CD14-positive monocyte (primary cell): ENCODE data around the gene POP4. TPM values are rescaled to one million over a fixed set of nuclear protein-coding genes. Genes with fewer than 3 reads are reported as not detected.

Experiments used
- DNase-seq, 3 donors: peaks; one replicate each; pipeline ENCODE4 v3.0.0-alpha.2; 2011 to 2022
- H2AFZ ChIP-seq: 2 replicates; pipeline ENCODE4 v1.6.0; 2012; ENCODE audit warnings: mild to moderate bottlenecking, low read depth, low read length, inconsistent platforms; ENCODE audit not compliant: insufficient read depth, poor library complexity, severe bottlenecking
- H3K27ac ChIP-seq, 2 donors: 1 replicate in 1 of 2; 2 replicates in 1 of 2; pipeline ENCODE4 v1.5.1; 2012 to 2013; ENCODE audit warnings: low read length in 2 of 2, control low read depth in 1 of 2, inconsistent platforms in 1 of 2, low read depth in 1 of 2, mild to moderate bottlenecking in 1 of 2
- H3K27me3 ChIP-seq, 2 donors: one replicate each; pipeline versions ENCODE4 v1.6.0 to v1.6.1; 2011 to 2013; ENCODE audit warnings: low read length in 2 of 2; ENCODE audit not compliant: control insufficient read depth in 2 of 2, insufficient read depth in 2 of 2
- H3K36me3 ChIP-seq, 2 donors: replicated peaks in 1 of 2; 1 replicate in 1 of 2; 2 replicates in 1 of 2; pipeline versions ENCODE4 v1.5.1 to v1.6.1; 2012 to 2013; ENCODE audit warnings: low read length in 2 of 2, control low read depth in 1 of 2, inconsistent platforms in 1 of 2, mild to moderate bottlenecking in 1 of 2; ENCODE audit not compliant: insufficient read depth in 2 of 2, control insufficient read depth in 1 of 2
- H3K4me1 ChIP-seq, 2 donors: 1 replicate in 1 of 2; 2 replicates in 1 of 2; pipeline versions ENCODE4 v1.5.1 to v1.6.1; 2012 to 2013; ENCODE audit warnings: low read length in 2 of 2, control low read depth in 1 of 2, inconsistent platforms in 1 of 2, mild to moderate bottlenecking in 1 of 2, moderate library complexity in 1 of 2; ENCODE audit not compliant: insufficient read depth in 2 of 2, control insufficient read depth in 1 of 2
- H3K4me2 ChIP-seq: replicated peaks from 2 replicates; pipeline ENCODE3; 2012; ENCODE audit warnings: low read length, moderate library complexity, mild to moderate bottlenecking; ENCODE audit not compliant: poor library complexity, severe bottlenecking; ENCODE audit errors: extremely low read depth
- H3K4me3 ChIP-seq, 3 experiments: fragments of 200-600 bp in 1 of 3; sonication (generic) in 1 of 3; replicated peaks in 1 of 3; 1 replicate in 2 of 3; 2 replicates in 1 of 3; pipeline ENCODE4 v1.5.1; 2011 to 2013; ENCODE audit warnings: low read length in 3 of 3, mild to moderate bottlenecking in 3 of 3, control low read depth in 2 of 3, low read depth in 2 of 3, inconsistent platforms in 1 of 3, moderate library complexity in 1 of 3
- H3K79me2 ChIP-seq: 2 replicates; pipeline ENCODE4 v1.6.0; 2012; ENCODE audit warnings: mild to moderate bottlenecking, control low read depth, inconsistent platforms, low read length, moderate library complexity; ENCODE audit not compliant: insufficient read depth
- H3K9ac ChIP-seq: 2 replicates; pipeline ENCODE4 v1.6.0; 2017; ENCODE audit warnings: low read length, mild to moderate bottlenecking; ENCODE audit not compliant: insufficient read depth, poor library complexity, severe bottlenecking
- H3K9me3 ChIP-seq, 2 donors: replicated peaks in 1 of 2; 1 replicate in 1 of 2; 2 replicates in 1 of 2; pipeline versions ENCODE4 v1.5.1 to v1.6.1; 2012 to 2013; ENCODE audit warnings: low read length in 2 of 2, control low read depth in 1 of 2; ENCODE audit not compliant: control insufficient read depth in 1 of 2, insufficient read depth in 1 of 2
- H4K20me1 ChIP-seq: 2 replicates; pipeline ENCODE4 v1.6.0; 2012; ENCODE audit warnings: mild to moderate bottlenecking, low read length, control low read depth, moderate library complexity; ENCODE audit not compliant: insufficient read depth
- H3K27ac Mint-ChIP-seq, 7 donors: one replicate each; pipeline ENCODE4 v1.8.0; 2020; ENCODE audit warnings: mild to moderate bottlenecking in 7 of 7, mixed read lengths in 7 of 7, moderate library complexity in 6 of 7, inconsistent platforms in 2 of 7
- H3K27me3 Mint-ChIP-seq, 3 donors: one replicate each; pipeline ENCODE4 v1.8.0; 2021 to 2022; ENCODE audit warnings: low read depth in 3 of 3, mild to moderate bottlenecking in 3 of 3, mixed read lengths in 3 of 3, moderate library complexity in 3 of 3, inconsistent platforms in 1 of 3
- H3K36me3 Mint-ChIP-seq, 2 donors: one replicate each; pipeline ENCODE4 v1.8.0; 2020; ENCODE audit warnings: mixed read lengths in 2 of 2, inconsistent platforms in 1 of 2, mild to moderate bottlenecking in 1 of 2
- H3K4me1 Mint-ChIP-seq: one replicate; pipeline ENCODE4 v1.8.0; 2020; ENCODE audit warnings: mild to moderate bottlenecking, mixed read lengths
- H3K4me3 Mint-ChIP-seq, 2 donors: one replicate each; pipeline ENCODE4 v1.8.0; 2020; ENCODE audit warnings: mild to moderate bottlenecking in 2 of 2, mixed read lengths in 2 of 2, moderate library complexity in 1 of 2
- H3K9me3 Mint-ChIP-seq, 7 donors: one replicate each; pipeline ENCODE4 v1.8.0; 2020 to 2022; ENCODE audit warnings: mixed read lengths in 7 of 7, mild to moderate bottlenecking in 6 of 7, moderate library complexity in 6 of 7, inconsistent platforms in 2 of 7
- CTCF ChIP-seq: fragments of 200-600 bp; IDR thresholded peaks from one replicate; pipeline ENCODE4 v1.8.0; 2022; ENCODE audit warnings: antibody characterized with exemption, mild to moderate bottlenecking
- WGBS: methylation state at CpG from one replicate; pipeline ENCODE4 v1.1.5; 2013; ENCODE audit warnings: missing lambda C conversion rate; ENCODE audit not compliant: insufficient coverage; 5-methylcytosine and 5-hydroxymethylcytosine counted together
- intact Hi-C, 2 donors: fragments of 100-400 bp; cut with micrococcal nuclease; formaldehyde crosslinking; loops; one replicate each; pipeline versions ENCODE4 v1.15.0 to v1.15.1; 2023
- polyA plus RNA-seq, 3 donors: library from polyadenylated mRNA; depleted of rRNA in 1 of 3; unstranded in 2 of 3; stranded (reverse) in 1 of 3; fragments of 300-500 nt in 2 of 3; fragments of >200 nt in 1 of 3; fragmentation: Illumina TruSeq in 2 of 3; gene quantifications; 1 replicate in 2 of 3; 2 replicates in 1 of 3; pipeline ENCODE4 v1.2.3, GENCODE V29; 2012 to 2021

POP4 gene
- polyA plus RNA-seq, 3 donors = 49.9 to 162 (median 161) TPM

GRCh38 chr19:29651622-29652394 is 45.7 kb downstream of the POP4 start:
- no peaks in the 10 kb centered on the region for H3K36me3 ChIP-seq
- no peak for TF ChIP-seq CTCF
- Mint-ChIP-seq H3K36me3 (no peaks in the 10 kb centered on the region), H3K9me3 (peaks cover 0 to 9% (median 5%) of the 10 kb centered on the region in 7 donors), H3K4me3 (no peak overlapping the region), H3K4me1 (no peaks in the 10 kb centered on the region), H3K27ac (no peak overlapping the region), H3K27me3 (peaks cover 0 to 11% (median 5%) of the 10 kb centered on the region in 3 donors)
- no peak overlapping the region for H3K9ac ChIP-seq
- H3K4me3 ChIP-seq = no peak overlapping the region
- 89% methylated on average over 3 of the region's 7 CpGs for WGBS
- H3K9me3 ChIP-seq = no peaks in the 10 kb centered on the region
- no peaks in the 10 kb centered on the region for H3K4me1 ChIP-seq
- no peaks in the 10 kb centered on the region for H3K79me2 ChIP-seq
- no peak overlapping the region for H2AFZ ChIP-seq
- DNase-seq = no peak
- intact Hi-C loops = no loop called here
- no peak overlapping the region for H3K4me2 ChIP-seq
- no peaks in the 10 kb centered on the region for H3K27me3 ChIP-seq
- no peak overlapping the region for H3K27ac ChIP-seq
- H4K20me1 ChIP-seq = no peaks in the 10 kb centered on the region

GRCh38 chr19:29653398-29653797 is 47.3 kb downstream of the POP4 start:
- no peaks in the 10 kb centered on the region for H3K36me3 Mint-ChIP-seq
- H3K27ac Mint-ChIP-seq = no peak overlapping the region
- intact Hi-C loops = no loop called here
- H3K4me1 Mint-ChIP-seq = no peaks in the 10 kb centered on the region
- no peak overlapping the region for H3K4me2 ChIP-seq
- no peaks in the 10 kb centered on the region for H3K36me3 ChIP-seq
- H3K9me3 Mint-ChIP-seq = peaks cover 0 to 9% (median 5%) of the 10 kb centered on the region in 7 donors
- no peaks in the 10 kb centered on the region for H4K20me1 ChIP-seq
- H3K4me3 ChIP-seq = no peak overlapping the region
- no peaks in the 10 kb centered on the region for H3K4me1 ChIP-seq
- no peak overlapping the region for H3K27ac ChIP-seq
- 100% methylated on average over 1 of the region's 5 CpGs for WGBS
- no peak overlapping the region for H2AFZ ChIP-seq
- DNase-seq = no peak
- H3K27me3 Mint-ChIP-seq = peaks cover 0 to 7% (median 5%) of the 10 kb centered on the region in 3 donors
- no peaks in the 10 kb centered on the region for H3K9me3 ChIP-seq
- no peak overlapping the region for H3K9ac ChIP-seq
- H3K27me3 ChIP-seq = no peaks in the 10 kb centered on the region
- no peak overlapping the region for H3K4me3 Mint-ChIP-seq
- H3K79me2 ChIP-seq = no peaks in the 10 kb centered on the region
- TF ChIP-seq CTCF = no peak
